ENCODE results near the gene CUL7. TPM values are rescaled to one million over a fixed set of nuclear protein-coding genes. Genes with fewer than 3 reads are reported as not detected.

Gene CUL7
- total RNA-seq, 1 donor: 48.5 TPM

DNA sequence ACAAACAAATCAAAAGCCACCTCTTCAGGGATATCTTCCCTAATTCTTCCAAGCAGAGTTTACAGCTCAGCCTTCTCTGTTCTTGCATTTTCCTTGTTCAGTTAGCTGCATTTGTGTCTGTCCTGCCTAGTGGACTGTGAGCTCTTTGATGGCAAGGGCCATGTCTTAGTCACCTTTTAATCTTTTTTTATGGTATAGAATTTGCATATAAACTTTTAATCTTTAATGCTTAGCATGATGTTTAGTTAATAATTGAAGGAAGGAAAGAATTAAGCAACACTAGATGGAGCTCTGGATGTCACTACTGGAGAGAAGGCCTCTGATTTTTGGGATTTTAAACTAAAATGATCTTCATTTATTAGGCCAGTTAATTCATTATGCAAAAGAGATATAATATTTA lies 57.1 kb downstream of the CUL7 start:
- Histone ChIP-seq H3K4me2 (ENCODE audit: insufficient read depth, low read length) (no peak overlapping the region), H3K4me1 (ENCODE audit: insufficient read depth, low read length) (peaks cover 3% of the 10 kb centered on the region), H3K79me2 (ENCODE audit: insufficient read depth, low read length) (peaks cover 14% of the 10 kb centered on the region), H3K4me3 (ENCODE audit: insufficient read depth, low read length) (no peak overlapping the region), H3K9me3 (ENCODE audit: low read depth, low read length) (no peaks in the 10 kb centered on the region), H3K27me3 (ENCODE audit: insufficient read depth, low read length) (no peaks in the 10 kb centered on the region), H4K20me1 (ENCODE audit: insufficient read depth, low read length) (peaks cover 5% of the 10 kb centered on the region), H3K36me3 (ENCODE audit: insufficient read depth, low read length) (peaks cover 2% of the 10 kb centered on the region), H3K27ac (ENCODE audit: low read depth, low read length) (no peak overlapping the region), H2AFZ (ENCODE audit: low read length) (no peak overlapping the region)
- TF ChIP-seq, protein P1, sequence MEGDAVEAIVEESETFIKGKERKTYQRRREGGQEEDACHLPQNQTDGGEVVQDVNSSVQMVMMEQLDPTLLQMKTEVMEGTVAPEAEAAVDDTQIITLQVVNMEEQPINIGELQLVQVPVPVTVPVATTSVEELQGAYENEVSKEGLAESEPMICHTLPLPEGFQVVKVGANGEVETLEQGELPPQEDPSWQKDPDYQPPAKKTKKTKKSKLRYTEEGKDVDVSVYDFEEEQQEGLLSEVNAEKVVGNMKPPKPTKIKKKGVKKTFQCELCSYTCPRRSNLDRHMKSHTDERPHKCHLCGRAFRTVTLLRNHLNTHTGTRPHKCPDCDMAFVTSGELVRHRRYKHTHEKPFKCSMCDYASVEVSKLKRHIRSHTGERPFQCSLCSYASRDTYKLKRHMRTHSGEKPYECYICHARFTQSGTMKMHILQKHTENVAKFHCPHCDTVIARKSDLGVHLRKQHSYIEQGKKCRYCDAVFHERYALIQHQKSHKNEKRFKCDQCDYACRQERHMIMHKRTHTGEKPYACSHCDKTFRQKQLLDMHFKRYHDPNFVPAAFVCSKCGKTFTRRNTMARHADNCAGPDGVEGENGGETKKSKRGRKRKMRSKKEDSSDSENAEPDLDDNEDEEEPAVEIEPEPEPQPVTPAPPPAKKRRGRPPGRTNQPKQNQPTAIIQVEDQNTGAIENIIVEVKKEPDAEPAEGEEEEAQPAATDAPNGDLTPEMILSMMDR (IDR thresholded peaks at IDR 0.05; ENCODE audit: extremely low read depth, low read depth, low read length): no peak
- no peak for DNase-seq (ENCODE audit: insufficient read length, low spot score, missing footprints)

DNA sequence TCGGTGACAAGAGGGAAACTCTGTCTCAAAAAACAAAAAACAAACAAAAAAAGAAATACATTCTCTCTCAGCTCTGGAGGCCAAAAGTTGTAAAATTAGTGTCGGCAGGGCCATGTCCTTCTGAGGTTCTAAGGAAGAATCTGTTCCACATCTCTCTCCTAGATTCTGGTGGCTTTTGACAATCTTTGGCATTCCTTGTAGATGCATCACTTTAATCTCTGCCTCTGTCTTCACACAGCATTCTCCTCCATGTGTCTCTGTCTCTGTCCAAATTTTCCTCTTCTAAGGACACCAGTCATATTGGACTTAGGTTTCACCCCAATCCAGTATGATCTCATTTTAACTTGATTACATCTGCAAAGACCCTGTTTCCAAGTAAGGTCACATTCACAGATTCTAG lies 60.2 kb downstream of the CUL7 start:
- Histone ChIP-seq H3K36me3 (ENCODE audit: insufficient read depth, low read length) (peaks cover 20% of the 10 kb centered on the region), H3K79me2 (ENCODE audit: insufficient read depth, low read length) (peaks cover 18% of the 10 kb centered on the region), H3K4me3 (ENCODE audit: insufficient read depth, low read length) (no peak overlapping the region), H4K20me1 (ENCODE audit: insufficient read depth, low read length) (peaks cover 6% of the 10 kb centered on the region), H3K9me3 (ENCODE audit: low read depth, low read length) (no peaks in the 10 kb centered on the region), H3K27ac (ENCODE audit: low read depth, low read length) (no peak overlapping the region), H3K4me2 (ENCODE audit: insufficient read depth, low read length) (no peak overlapping the region), H2AFZ (ENCODE audit: low read length) (no peak overlapping the region), H3K27me3 (ENCODE audit: insufficient read depth, low read length) (no peaks in the 10 kb centered on the region), H3K4me1 (ENCODE audit: insufficient read depth, low read length) (peaks cover 10% of the 10 kb centered on the region)
- DNase-seq (ENCODE audit: insufficient read length, low spot score, missing footprints): no peak
- TF ChIP-seq, protein P1 (IDR thresholded peaks at IDR 0.05; ENCODE audit: extremely low read depth, low read depth, low read length): no peak

DNA sequence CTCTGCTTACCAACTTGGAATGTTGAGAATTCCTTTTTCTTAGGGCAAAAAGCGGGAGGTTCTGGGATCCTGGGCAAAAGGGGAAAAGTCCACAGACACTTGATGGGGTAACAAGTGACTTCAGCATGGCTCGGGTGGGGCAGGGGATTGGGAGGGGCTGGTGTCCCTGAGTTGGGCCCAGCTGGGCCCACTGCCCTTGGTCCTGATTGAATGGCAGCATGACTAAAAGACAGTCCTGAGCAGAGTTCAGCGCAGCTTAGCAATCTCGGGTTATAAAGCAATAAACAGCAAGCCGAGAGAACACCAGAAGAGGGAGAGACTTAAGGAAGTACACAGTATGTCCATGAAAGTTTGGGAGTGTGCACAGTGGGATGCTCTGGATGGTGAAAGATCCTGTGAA lies 63.7 kb downstream of the CUL7 start:
- H4K20me1 ChIP-seq (ENCODE audit: insufficient read depth, low read length): peaks cover 22% of the 10 kb centered on the region

DNA sequence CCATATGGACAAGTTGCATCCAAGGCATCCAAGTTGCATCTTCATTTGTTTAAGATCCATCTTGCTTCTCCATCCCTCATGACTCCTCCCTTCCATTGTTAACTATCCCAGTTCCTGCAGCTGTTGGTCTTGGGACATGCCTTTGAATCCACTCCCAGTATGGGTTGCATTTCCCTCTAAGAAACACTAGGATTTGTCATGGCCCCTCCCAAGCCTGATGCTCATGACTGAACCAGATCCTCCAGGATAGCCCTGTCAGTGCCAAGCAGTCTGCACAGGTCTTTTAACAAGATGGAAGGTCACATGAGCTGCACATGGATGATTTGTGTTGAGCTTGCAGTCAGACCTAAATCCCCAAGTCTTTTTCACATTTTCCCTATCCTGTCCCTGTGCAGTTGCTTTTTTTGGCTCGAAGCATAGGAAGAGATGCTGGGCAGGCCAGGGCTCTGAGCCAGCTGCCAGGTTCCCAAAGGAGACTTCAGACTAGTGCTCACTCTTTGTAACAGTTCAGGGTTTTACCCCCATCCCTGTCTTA lies 65.1 kb downstream of the CUL7 start:
- peaks cover 37% of the 10 kb centered on the region for H3K4me1 ChIP-seq (ENCODE audit: insufficient read depth, low read length)
- peaks cover 22% of the 10 kb centered on the region for H4K20me1 ChIP-seq (ENCODE audit: insufficient read depth, low read length)
- no peak overlapping the region for H3K4me2 ChIP-seq (ENCODE audit: insufficient read depth, low read length)
- H3K36me3 ChIP-seq (ENCODE audit: insufficient read depth, low read length): peaks cover 20% of the 10 kb centered on the region
- H3K27me3 ChIP-seq (ENCODE audit: insufficient read depth, low read length): no peaks in the 10 kb centered on the region
- peaks cover 46% of the 10 kb centered on the region for H3K79me2 ChIP-seq (ENCODE audit: insufficient read depth, low read length)
- peak; percentile 89 for DNase-seq (ENCODE audit: insufficient read length, low spot score, missing footprints)
- no peak overlapping the region for H3K27ac ChIP-seq (ENCODE audit: low read depth, low read length)
- TF ChIP-seq, protein P1 (IDR thresholded peaks at IDR 0.05; ENCODE audit: extremely low read depth, low read depth, low read length): no peak
- H3K9me3 ChIP-seq (ENCODE audit: low read depth, low read length): no peaks in the 10 kb centered on the region
- no peak overlapping the region for H3K4me3 ChIP-seq (ENCODE audit: insufficient read depth, low read length)
- no peak overlapping the region for H2AFZ ChIP-seq (ENCODE audit: low read length)

More for the DNA sequence above, 63.7 kb downstream of the CUL7 start:
- TF ChIP-seq, protein P1 (IDR thresholded peaks at IDR 0.05; ENCODE audit: extremely low read depth, low read depth, low read length): no peak
- peaks cover 43% of the 10 kb centered on the region for H3K79me2 ChIP-seq (ENCODE audit: insufficient read depth, low read length)
- H2AFZ ChIP-seq (ENCODE audit: low read length): no peak overlapping the region
- no peaks in the 10 kb centered on the region for H3K9me3 ChIP-seq (ENCODE audit: low read depth, low read length)
- no peak overlapping the region for H3K4me2 ChIP-seq (ENCODE audit: insufficient read depth, low read length)
- H3K4me3 ChIP-seq (ENCODE audit: insufficient read depth, low read length): no peak overlapping the region
- no peaks in the 10 kb centered on the region for H3K27me3 ChIP-seq (ENCODE audit: insufficient read depth, low read length)
- no peak overlapping the region for H3K27ac ChIP-seq (ENCODE audit: low read depth, low read length)
- H3K4me1 ChIP-seq (ENCODE audit: insufficient read depth, low read length): peaks cover 33% of the 10 kb centered on the region
- peaks cover 20% of the 10 kb centered on the region for H3K36me3 ChIP-seq (ENCODE audit: insufficient read depth, low read length)
- DNase-seq (ENCODE audit: insufficient read length, low spot score, missing footprints): peak; percentile 34

Other genes with a start within 250 kb of the CUL7 start
- gene RPL7L1, start 174.2 kb downstream of the CUL7 start, total RNA-seq: 112 and 128 TPM in 2 replicates
- gene PTCRA, start 137.8 kb downstream of the CUL7 start, total RNA-seq: not detected in 2 replicates
- 33.3 TPM in 2 replicates for gene CNPY3, start 124.4 kb downstream of the CUL7 start, total RNA-seq
- gene GNMT, start 93.1 kb downstream of the CUL7 start, total RNA-seq: 0.72 and 0.88 TPM in 2 replicates
- gene PEX6, start 74.7 kb downstream of the CUL7 start, total RNA-seq: 15.3 and 23.5 TPM in 2 replicates
- 30.8 and 36.8 TPM in 2 replicates for gene PPP2R5D, start 69.3 kb downstream of the CUL7 start, total RNA-seq
- gene MEA1, start 39.9 kb downstream of the CUL7 start, total RNA-seq: 42.4 and 47.4 TPM in 2 replicates
- 122 and 123 TPM in 2 replicates for gene KLHDC3, start 39.6 kb downstream of the CUL7 start, total RNA-seq
- 84.0 and 90.2 TPM in 2 replicates for gene RRP36, start 32.2 kb downstream of the CUL7 start, total RNA-seq
- 16.2 and 20.6 TPM in 2 replicates for gene MRPL2, start 5.6 kb upstream of the CUL7 start, total RNA-seq
- 17.7 and 20.3 TPM in 2 replicates for gene KLC4, start 5.8 kb upstream of the CUL7 start, total RNA-seq
- 183 and 190 TPM in 2 replicates for gene PTK7, start 22.5 kb upstream of the CUL7 start, total RNA-seq
- 17.7 and 20.6 TPM in 2 replicates for gene SRF, start 117.4 kb upstream of the CUL7 start, total RNA-seq
- gene CUL9, start 128.3 kb upstream of the CUL7 start, total RNA-seq: 34.4 and 34.5 TPM in 2 replicates
- 32.9 and 33.3 TPM in 2 replicates for gene DNPH1, start 175.6 kb upstream of the CUL7 start, total RNA-seq
- under 0.01 TPM in 1 of 2 replicates, not detected in the other for gene TTBK1, start 189.6 kb upstream of the CUL7 start, total RNA-seq
- not detected in 2 replicates for gene SLC22A7, start 244.4 kb upstream of the CUL7 start, total RNA-seq

Data from osteoblast (primary cell).